ENCODE data around the gene ZFP91.

Gene ZFP91

GRCh38 chr11:58658623-58659022, 79.8 kb downstream of the ZFP91 start:
- Histone ChIP-seq H3K9ac (ENCODE audit: low read depth in 1 of 2, low read length in 2 of 2) (no peak overlapping the region), H3K4me1 (ENCODE audit: control insufficient read depth in 2 of 2, insufficient read depth in 2 of 2, low read length in 2 of 2) (no peaks in the 10 kb centered on the region), H3K9me3 (ENCODE audit: control insufficient read depth in 2 of 2, low read length in 2 of 2) (no peaks in the 10 kb centered on the region), H3K4me3 (ENCODE audit: low read length in 2 of 2) (no peak overlapping the region), H3K27me3 (ENCODE audit: control insufficient read depth in 2 of 2, insufficient read depth in 2 of 2, low read length in 2 of 2) (no peaks in the 10 kb centered on the region), H3K27ac (ENCODE audit: low read depth in 2 of 2, low read length in 2 of 2) (no peak overlapping the region), H3K36me3 (ENCODE audit: control insufficient read depth in 2 of 2, insufficient read depth in 2 of 2, low read length in 2 of 2) (no peaks in the 10 kb centered on the region)

GRCh38 chr11:58659404-58659803, 80.5 kb downstream of the ZFP91 start:
- H3K36me3 ChIP-seq (ENCODE audit: control insufficient read depth in 2 of 2, insufficient read depth in 2 of 2, low read length in 2 of 2) = no peaks in the 10 kb centered on the region

GRCh38 chr11:58659910-58660570, 81.2 kb downstream of the ZFP91 start:
- no peaks in the 10 kb centered on the region for H3K27me3 ChIP-seq (ENCODE audit: control insufficient read depth in 2 of 2, insufficient read depth in 2 of 2, low read length in 2 of 2)
- no peak overlapping the region for H3K4me3 ChIP-seq (ENCODE audit: low read length in 2 of 2)
- no peak overlapping the region for H3K27ac ChIP-seq (ENCODE audit: low read depth in 2 of 2, low read length in 2 of 2)

More at GRCh38 chr11:58659404-58659803, 80.5 kb downstream of the ZFP91 start:
- no peaks in the 10 kb centered on the region for H3K4me1 ChIP-seq (ENCODE audit: control insufficient read depth in 2 of 2, insufficient read depth in 2 of 2, low read length in 2 of 2)
- H3K9ac ChIP-seq (ENCODE audit: low read depth in 1 of 2, low read length in 2 of 2) = no peak overlapping the region
- no peaks in the 10 kb centered on the region for H3K27me3 ChIP-seq (ENCODE audit: control insufficient read depth in 2 of 2, insufficient read depth in 2 of 2, low read length in 2 of 2)
- H3K9me3 ChIP-seq (ENCODE audit: control insufficient read depth in 2 of 2, low read length in 2 of 2) = no peaks in the 10 kb centered on the region
- H3K27ac ChIP-seq (ENCODE audit: low read depth in 2 of 2, low read length in 2 of 2) = no peak overlapping the region
- H3K4me3 ChIP-seq (ENCODE audit: low read length in 2 of 2) = no peak overlapping the region

More at GRCh38 chr11:58659910-58660570, 81.2 kb downstream of the ZFP91 start:
- Histone ChIP-seq H3K36me3 (ENCODE audit: control insufficient read depth in 2 of 2, insufficient read depth in 2 of 2, low read length in 2 of 2) (no peaks in the 10 kb centered on the region), H3K4me1 (ENCODE audit: control insufficient read depth in 2 of 2, insufficient read depth in 2 of 2, low read length in 2 of 2) (no peaks in the 10 kb centered on the region), H3K9ac (ENCODE audit: low read depth in 1 of 2, low read length in 2 of 2) (no peak overlapping the region), H3K9me3 (ENCODE audit: control insufficient read depth in 2 of 2, low read length in 2 of 2) (no peaks in the 10 kb centered on the region)

All from mucosa of rectum (tissue), 2 donors.